ENCODE results near the gene SPSB4.

DNA sequence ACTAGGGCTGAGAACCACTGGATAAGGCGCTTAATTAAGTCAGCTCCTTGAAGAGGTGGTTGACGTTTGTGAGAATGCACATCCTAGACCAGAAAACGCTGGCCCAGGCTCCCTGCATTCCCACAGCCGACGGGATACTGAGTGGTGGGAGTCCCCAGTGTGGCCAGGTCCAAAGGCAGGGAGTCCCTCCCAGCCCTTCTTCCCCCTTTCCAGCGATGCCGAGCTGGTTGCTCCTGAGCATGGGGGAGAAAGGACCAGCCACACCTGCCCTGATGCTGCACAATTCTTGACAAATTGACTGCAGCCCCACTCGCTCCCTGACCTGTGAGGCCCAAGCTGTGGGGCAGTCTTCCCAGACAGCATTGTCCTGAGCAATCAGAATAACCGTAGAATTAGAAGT is 101.0 kb downstream of the SPSB4 start:
- TF ChIP-seq CTCF (IDR thresholded peaks at IDR 0.05 in 8 of 11, conservative IDR thresholded peaks at IDR 0.05 in 3 of 11) (no peak), POLR2AphosphoS5 (IDR thresholded peaks at IDR 0.05) (no peak)
